Measurements from ENCODE around the gene AP3S2. TPM values are rescaled to one million over a fixed set of nuclear protein-coding genes. Genes with fewer than 3 reads are reported as not detected.

Gene AP3S2
- total and polyA plus RNA-seq, 10 donors: 5.4 to 54.9 (median 33.8) TPM

- H3K36me3 ChIP-seq: peaks cover 0 to 33% (median 13%) of the 10 kb centered on the region in 6 donors
- peak overlapping the region in 4 of 8 donors; percentile 1 to 91 (median 49) for H3K27ac ChIP-seq
- intact Hi-C loops (cut with DNase I; ENCODE audit: low total_unique reads): no loop called here
- H3K27me3 ChIP-seq (replicated peaks in 1 of 7): peaks cover 0 to 10% (median 0%) of the 10 kb centered on the region in 7 donors
- TF ChIP-seq CTCF (IDR thresholded peaks at IDR 0.05 in 8 of 11, conservative IDR thresholded peaks at IDR 0.05 in 3 of 11) (no peak), POLR2A (IDR thresholded peaks at IDR 0.05) (no peak), POLR2AphosphoS5 (IDR thresholded peaks at IDR 0.05) (peak; percentile 17 to 67 (median 35))
- WGBS, 5 donors: 39 to 64% (median 46%) methylated on average over 15 to 17 of the region's 17 CpGs
- no peaks in the 10 kb centered on the region for H3K9me3 ChIP-seq
- H3K4me3 ChIP-seq: no peak overlapping the region
- peaks cover 0 to 57% (median 18%) of the 10 kb centered on the region in 6 donors for H3K4me1 ChIP-seq
- DNase-seq: no peak
Observed at GRCh38 chr15:89828281-89829145, 65.3 kb downstream of the AP3S2 start.

GRCh38 chr15:89827829-89828228 lies 66.0 kb downstream of the AP3S2 start:
- WGBS, 5 donors: 88 to 93% (median 92%) methylated on average over 3 to 4 of the region's 4 CpGs
- DNase-seq: no peak

GRCh38 chr15:89826671-89827655 lies 66.8 kb downstream of the AP3S2 start:
- 68 to 84% (median 77%) methylated on average over 13 of the region's 13 CpGs for WGBS, 5 donors
- H3K36me3 ChIP-seq: peaks cover 0 to 17% (median 1%) of the 10 kb centered on the region in 6 donors
- TF ChIP-seq POLR2A (IDR thresholded peaks at IDR 0.05) (no peak), POLR2AphosphoS5 (IDR thresholded peaks at IDR 0.05) (no peak), CTCF (IDR thresholded peaks at IDR 0.05 in 8 of 11, conservative IDR thresholded peaks at IDR 0.05 in 3 of 11) (no peak)
- peak overlapping the region in 4 of 8 donors; percentile 3 to 91 (median 60) for H3K27ac ChIP-seq
- intact Hi-C loops (cut with DNase I; ENCODE audit: low total_unique reads): no loop called here
- H3K27me3 ChIP-seq (replicated peaks in 1 of 7): peaks cover 0 to 25% (median 4%) of the 10 kb centered on the region in 7 donors
- H3K9me3 ChIP-seq: no peaks in the 10 kb centered on the region
- DNase-seq: no peak
- H3K4me3 ChIP-seq: peak overlapping the region in 1 of 8 donors; percentile 5
- H3K4me1 ChIP-seq: peaks cover 0 to 73% (median 21%) of the 10 kb centered on the region in 6 donors

More at GRCh38 chr15:89827829-89828228, 66.0 kb downstream of the AP3S2 start:
- H3K27me3 ChIP-seq (replicated peaks in 1 of 7): peaks cover 0 to 17% (median 2%) of the 10 kb centered on the region in 7 donors
- intact Hi-C loops (cut with DNase I; ENCODE audit: low total_unique reads): no loop called here
- no peaks in the 10 kb centered on the region for H3K9me3 ChIP-seq
- no peak for TF ChIP-seq POLR2A (IDR thresholded peaks at IDR 0.05)
- TF ChIP-seq POLR2AphosphoS5 (IDR thresholded peaks at IDR 0.05): no peak
- no peak for TF ChIP-seq CTCF (IDR thresholded peaks at IDR 0.05 in 8 of 11, conservative IDR thresholded peaks at IDR 0.05 in 3 of 11)
- H3K27ac ChIP-seq: peak overlapping the region in 4 of 8 donors; percentile 1 to 91 (median 49)
- peaks cover 0 to 26% (median 7%) of the 10 kb centered on the region in 6 donors for H3K36me3 ChIP-seq
- no peak overlapping the region for H3K4me3 ChIP-seq
- peaks cover 0 to 64% (median 18%) of the 10 kb centered on the region in 6 donors for H3K4me1 ChIP-seq

Measured in spleen (tissue), 11 donors.